IMR-90 (cell line): ENCODE data around the gene H6PD. TPM values are rescaled to one million over a fixed set of nuclear protein-coding genes. Genes with fewer than 3 reads are reported as not detected.

Experiments used
- ATAC-seq: fragments of 200-7000 bp; cut with Tn5 transposase; 2 replicates; pipeline ENCODE4 v1.9.1; 2020; ENCODE audit warnings: low read depth, mild to moderate bottlenecking, moderate library complexity
- BruUV-seq: library from RNA; stranded (reverse); fragments of 400-500 nt; replicated peaks from 2 replicates; lab custom pipeline; 2021; lab: Mats Ljungman, UMichigan
- CTCF ChIA-PET: fragments of 300-600 bp; formaldehyde crosslinking; extraction: SDS; loops from one replicate; lab custom pipeline; 2021; ENCODE audit warnings: antibody characterized with exemption; lab: Yijun Ruan, JAX
- POLR2A ChIA-PET: fragments of 300-600 bp; sonication (Branson Sonifier 250); formaldehyde crosslinking; loops from one replicate; lab custom pipeline; 2022; ENCODE audit warnings: antibody characterized with exemption; ENCODE audit not compliant: unreplicated experiment; lab: Charles Lee
- DNase-seq: peaks from one replicate; pipeline ENCODE4 v3.0.0; 2013
- H2AFZ ChIP-seq: replicated peaks from 2 replicates; pipeline ENCODE3; 2013; ENCODE audit warnings: low read length, mild to moderate bottlenecking; ENCODE audit not compliant: poor library complexity
- H2AK5ac ChIP-seq: 2 replicates; pipeline ENCODE4 v1.6.1; 2013; ENCODE audit warnings: low read depth, low read length, inconsistent platforms
- H2AK9ac ChIP-seq: replicated peaks from 2 replicates; pipeline ENCODE3; 2013; ENCODE audit warnings: mild to moderate bottlenecking, low read depth, low read length, moderate library complexity; ENCODE audit not compliant: poor library complexity
- H2BK120ac ChIP-seq: 2 replicates; pipeline ENCODE4 v1.6.1; 2013; ENCODE audit warnings: low read depth, low read length, inconsistent platforms
- H2BK15ac ChIP-seq: 3 replicates; pipeline ENCODE4 v1.6.1; 2013; ENCODE audit warnings: low read depth, low read length, inconsistent platforms
- H2BK20ac ChIP-seq: 2 replicates; pipeline ENCODE4 v1.6.1; 2013; ENCODE audit warnings: low read depth, mild to moderate bottlenecking, inconsistent platforms, low read length, moderate library complexity
- H2BK5ac ChIP-seq: 2 replicates; pipeline ENCODE4 v1.6.1; 2013; ENCODE audit warnings: mild to moderate bottlenecking, low read depth, low read length, inconsistent platforms; ENCODE audit not compliant: poor library complexity, severe bottlenecking
- H3K14ac ChIP-seq: replicated peaks from 2 replicates; pipeline ENCODE4 v1.6.1; 2013; ENCODE audit warnings: low read depth, low read length, inconsistent platforms
- H3K18ac ChIP-seq: 2 replicates; pipeline ENCODE4 v1.6.1; 2013; ENCODE audit warnings: low read depth, low read length, control low read depth
- H3K23ac ChIP-seq: 2 replicates; pipeline ENCODE4 v1.6.1; 2013; ENCODE audit warnings: low read depth, low read length, inconsistent platforms
- H3K27ac ChIP-seq: 2 replicates; pipeline ENCODE4 v1.5.1; 2013; ENCODE audit warnings: mild to moderate bottlenecking, control low read depth, low read length; ENCODE audit not compliant: insufficient read depth
- H3K27me3 ChIP-seq: 2 replicates; pipeline ENCODE4 v1.6.1; 2013; ENCODE audit warnings: low read length; ENCODE audit not compliant: control insufficient read depth, insufficient read depth
- H3K36me3 ChIP-seq: 2 replicates; pipeline ENCODE4 v1.6.1; 2013; ENCODE audit warnings: low read length, mixed read lengths; ENCODE audit not compliant: control insufficient read depth, insufficient read depth
- H3K4ac ChIP-seq: 2 replicates; pipeline ENCODE4 v1.6.1; 2013; ENCODE audit warnings: low read depth, low read length, inconsistent platforms
- H3K4me1 ChIP-seq: 2 replicates; pipeline ENCODE4 v1.6.1; 2013; ENCODE audit warnings: low read length, mixed read lengths; ENCODE audit not compliant: control insufficient read depth, insufficient read depth
- H3K4me2 ChIP-seq: 2 replicates; pipeline ENCODE4 v1.6.1; 2013; ENCODE audit warnings: low read depth, mild to moderate bottlenecking, control low read depth, low read length, moderate library complexity
- H3K4me3 ChIP-seq: 2 replicates; pipeline ENCODE4 v1.5.1; 2013; ENCODE audit warnings: low read depth, mild to moderate bottlenecking, control low read depth, low read length, moderate library complexity; ENCODE audit not compliant: insufficient read depth
- H3K56ac ChIP-seq: 2 replicates; pipeline ENCODE4 v1.6.1; 2013; ENCODE audit warnings: low read length, inconsistent platforms; ENCODE audit not compliant: insufficient read depth; ENCODE audit errors: extremely low read depth
- H3K79me1 ChIP-seq, 2 experiments: 2 replicates each; pipeline ENCODE4 v1.6.1; 2013; ENCODE audit warnings: low read length in 2 of 2, inconsistent platforms in 1 of 2, low read depth in 1 of 2
- H3K9ac ChIP-seq: 2 replicates; pipeline ENCODE4 v1.6.1; 2013; ENCODE audit warnings: low read depth, low read length, control low read depth
- H3K9me1 ChIP-seq: 2 replicates; pipeline ENCODE4 v1.6.1; 2013; ENCODE audit warnings: low read length, inconsistent platforms; ENCODE audit not compliant: insufficient read depth
- H3K9me3 ChIP-seq: 2 replicates; pipeline ENCODE4 v1.6.1; 2013; ENCODE audit warnings: low read length; ENCODE audit not compliant: control insufficient read depth, insufficient read depth
- H4K20me1 ChIP-seq: 2 replicates; pipeline ENCODE4 v1.6.1; 2013; ENCODE audit warnings: low read length, inconsistent platforms; ENCODE audit not compliant: insufficient read depth
- H4K5ac ChIP-seq: 2 replicates; pipeline ENCODE4 v1.6.1; 2013; ENCODE audit warnings: mild to moderate bottlenecking, low read depth, low read length, control low read depth
- H4K8ac ChIP-seq, 2 experiments: 2 replicates each; pipeline ENCODE4 v1.6.1; 2013; ENCODE audit warnings: low read depth in 2 of 2, low read length in 2 of 2, control low read depth in 1 of 2, inconsistent platforms in 1 of 2
- H4K91ac ChIP-seq: 2 replicates; pipeline ENCODE4 v1.6.1; 2013; ENCODE audit warnings: low read depth, low read length, inconsistent platforms; ENCODE audit not compliant: insufficient read depth
- BHLHE40 ChIP-seq: fragments of 150-350 bp; IDR thresholded peaks from 2 replicates; pipeline ENCODE4 v1.6.1; 2016; ENCODE audit warnings: mild to moderate bottlenecking, low read depth, low read length
- CEBPB ChIP-seq: IDR thresholded peaks from 2 replicates; pipeline ENCODE4 v1.6.1; 2012; ENCODE audit warnings: low read depth, low read length, improper control_type of control experiment
- FOS ChIP-seq: fragments of 150-350 bp; IDR thresholded peaks from 2 replicates; pipeline ENCODE4 v1.6.1; 2016; ENCODE audit warnings: low read depth, low read length
- MAFK ChIP-seq: IDR thresholded peaks from 2 replicates; pipeline ENCODE4 v1.6.1; 2012; ENCODE audit warnings: low read depth, low read length, improper control_type of control experiment
- MAZ ChIP-seq: IDR thresholded peaks from 2 replicates; pipeline ENCODE4 v1.6.1; 2012; ENCODE audit warnings: low read depth, mild to moderate bottlenecking, low read length, improper control_type of control experiment, moderate library complexity, borderline replicate concordance
- MXI1 ChIP-seq: IDR thresholded peaks from 2 replicates; pipeline ENCODE4 v1.6.1; 2012; ENCODE audit warnings: low read depth, mild to moderate bottlenecking, low read length, moderate library complexity, borderline replicate concordance
- POLR2A ChIP-seq: IDR thresholded peaks from 2 replicates; pipeline ENCODE4 v1.6.1; 2012; ENCODE audit warnings: mild to moderate bottlenecking, low read depth, low read length
- RAD21 ChIP-seq: IDR thresholded peaks from 2 replicates; pipeline ENCODE4 v1.6.1; 2012; ENCODE audit warnings: low read length, improper control_type of control experiment
- RFX5 ChIP-seq: IDR thresholded peaks from 2 replicates; pipeline ENCODE4 v1.8.0; 2012; ENCODE audit warnings: low read depth, mild to moderate bottlenecking, low read length, moderate library complexity
- SMC3 ChIP-seq: fragments of 150-350 bp; IDR thresholded peaks from 2 replicates; pipeline ENCODE4 v1.6.1; 2016; ENCODE audit warnings: low read depth, mild to moderate bottlenecking, antibody characterized with exemption, low read length, moderate library complexity
- WGBS, 2 experiments: methylation state at CpG; one replicate each; pipeline versions ENCODE4 v1.1.5 to v1.1.7; 2013; ENCODE audit warnings: missing lambda C conversion rate in 2 of 2; ENCODE audit not compliant: insufficient read length in 1 of 2; ENCODE audit errors: extremely low coverage in 2 of 2; 5-methylcytosine and 5-hydroxymethylcytosine counted together
- dilution Hi-C: fragments of 300-500 bp; cut with HindIII; formaldehyde crosslinking; loops from one replicate; pipeline ENCODE4 v1.14.3; 2018; ENCODE audit warnings: low sequenced_read_pairs; ENCODE audit not compliant: unreplicated experiment
- in situ Hi-C: fragments of 300-500 bp; cut with MboI; formaldehyde crosslinking; loops from 3 replicates; pipeline ENCODE4 v1.14.3; 2019; ENCODE audit warnings: low sequenced_read_pairs, inconsistent platforms, mixed read lengths
- intact Hi-C: fragments of 100-400 bp; cut with micrococcal nuclease; formaldehyde crosslinking; loops from 2 replicates; pipeline ENCODE4 v1.10.0; 2022
- polyA plus RNA-seq, 3 experiments: library from polyadenylated mRNA; depleted of rRNA; stranded (reverse); fragments of >200 nt; gene quantifications; 2 replicates each; pipeline ENCODE4 v1.2.3, GENCODE V29; 2012; ENCODE audit warnings: low replicate concordance in 1 of 3
- total RNA-seq: library from RNA; depleted of rRNA; stranded (reverse); fragments of >200 nt; gene quantifications from 2 replicates; pipeline ENCODE4 v1.2.3, GENCODE V29; 2012
- TF ChIP-seq, protein P1 (sequence below): fragments of 150-350 bp; IDR thresholded peaks from 2 replicates; pipeline ENCODE4 v1.6.1; 2017; ENCODE audit warnings: mild to moderate bottlenecking, antibody characterized with exemption, low read length, low read depth
- TF ChIP-seq, protein P2 (sequence below): conservative IDR thresholded peaks from 2 replicates; pipeline ENCODE4 v1.5.1; 2012; ENCODE audit warnings: mild to moderate bottlenecking, low read depth, low read length, improper control_type of control experiment
- TF ChIP-seq, protein P3 (sequence below): fragments of 150-350 bp; IDR thresholded peaks from 2 replicates; pipeline ENCODE4 v1.6.1; 2016; ENCODE audit warnings: low read depth, mild to moderate bottlenecking, low read length, moderate library complexity, borderline replicate concordance

H6PD gene
- total and polyA plus RNA-seq, 2 of the 4 experiments (the other 2 are of a cell fraction): 9.3 to 22.1 TPM

DNA sequence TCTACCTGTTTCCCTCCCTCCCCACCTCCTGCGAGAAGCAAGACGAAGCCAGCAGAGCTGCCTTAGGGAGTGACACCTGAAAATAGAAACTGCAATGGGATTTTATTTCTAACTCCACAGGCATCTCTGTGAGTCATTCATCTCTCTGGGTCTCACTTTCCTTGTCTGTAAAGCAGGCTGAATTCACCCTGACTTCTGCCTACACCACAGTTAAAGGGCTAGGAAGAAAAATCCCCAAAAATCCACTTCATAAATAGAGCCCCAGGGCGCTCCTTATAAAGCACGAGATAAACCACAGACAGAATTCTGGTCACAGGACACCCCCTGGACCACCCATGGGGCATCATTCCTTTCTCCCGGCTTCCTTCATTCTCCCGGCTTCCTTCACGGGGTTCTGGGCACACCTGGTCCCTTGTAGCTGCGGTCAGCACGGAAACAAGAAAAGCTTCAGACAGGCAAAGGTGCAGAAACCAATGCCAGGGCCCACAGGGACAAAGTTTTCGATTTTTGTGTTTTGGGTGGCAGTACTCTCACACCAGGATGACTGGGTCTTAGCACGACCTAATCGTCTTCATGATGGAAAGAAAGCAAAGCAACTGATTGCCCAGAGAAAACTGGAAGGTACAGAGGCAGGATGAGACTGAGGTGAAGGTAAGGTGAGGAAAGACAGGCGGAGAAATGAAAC, 2.8 kb upstream of the H6PD start:
- H3K4ac ChIP-seq: peak overlapping the region; percentile 63
- H3K18ac ChIP-seq: no peak overlapping the region
- peak overlapping the region; percentile 62; the same call in 1 of the 2 replicates for H3K14ac ChIP-seq
- no peak overlapping the region for H3K4me2 ChIP-seq
- ChIA-PET POLR2A (no interaction called here), CTCF (no interaction called here)
- no TSS peak for BruUV-seq
- DNase-seq (peak; percentile 64), ATAC-seq (no peak)
- H2BK120ac ChIP-seq: peak overlapping the region; percentile 46; the same call in 1 of the 2 replicates
- H3K4me3 ChIP-seq: no peak overlapping the region
- peak overlapping the region; percentile 80 for H2AK9ac ChIP-seq
- peak overlapping the region; percentile 62; the same call in 1 of the 2 replicates for H2BK20ac ChIP-seq
- H4K8ac ChIP-seq: peak overlapping the region in 1 of 2 experiments; percentile 54; a peak in 2 of 4 replicates
- H3K9me1 ChIP-seq: 0 out of 2 replicates have a peak, but pooled peaks cover 9% of the 10 kb centered on the region
- peak overlapping the region; percentile 83 for H2AFZ ChIP-seq
- peak overlapping the region; percentile 64; the same call in 1 of the 2 replicates for H2AK5ac ChIP-seq
- intact Hi-C loops: no loop called here
- in situ Hi-C loops: no loop called here
- no peak overlapping the region for H2BK5ac ChIP-seq
- H3K79me1 ChIP-seq: peaks cover 11 to 21% of the 10 kb centered on the region in 2 experiments
- H3K27ac ChIP-seq: no peak overlapping the region
- H2BK15ac ChIP-seq: 0 out of 3 replicates have a peak overlapping the region, but pooled peaks have one; percentile 30
- no peaks in the 10 kb centered on the region for H3K27me3 ChIP-seq
- peak overlapping the region; percentile 7; the same call in 1 of the 2 replicates for H4K91ac ChIP-seq
- no peak overlapping the region for H3K56ac ChIP-seq
- H3K23ac ChIP-seq: no peak overlapping the region
- peaks cover under 1% of the 10 kb centered on the region; the same call in 1 of the 2 replicates for H3K36me3 ChIP-seq
- dilution Hi-C loops: no loop called here
- peaks cover 12% of the 10 kb centered on the region for H3K4me1 ChIP-seq
- no peaks in the 10 kb centered on the region for H3K9me3 ChIP-seq
- 52% methylated on average over 8 of the region's 13 CpGs; no CpG with 5 or more reads in 1 of the 2 experiments for WGBS, 2 experiments
- H4K5ac ChIP-seq: no peak overlapping the region
- TF ChIP-seq BHLHE40 (no peak), MAFK (no peak), RFX5 (no peak), POLR2A (no peak), MAZ (no peak), FOS (no peak), SMC3 (no peak), RAD21 (no peak), CEBPB (no peak), MXI1 (no peak)
- TF ChIP-seq, protein P1, sequence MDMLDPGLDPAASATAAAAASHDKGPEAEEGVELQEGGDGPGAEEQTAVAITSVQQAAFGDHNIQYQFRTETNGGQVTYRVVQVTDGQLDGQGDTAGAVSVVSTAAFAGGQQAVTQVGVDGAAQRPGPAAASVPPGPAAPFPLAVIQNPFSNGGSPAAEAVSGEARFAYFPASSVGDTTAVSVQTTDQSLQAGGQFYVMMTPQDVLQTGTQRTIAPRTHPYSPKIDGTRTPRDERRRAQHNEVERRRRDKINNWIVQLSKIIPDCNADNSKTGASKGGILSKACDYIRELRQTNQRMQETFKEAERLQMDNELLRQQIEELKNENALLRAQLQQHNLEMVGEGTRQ: no peak
- TF ChIP-seq, protein P2, sequence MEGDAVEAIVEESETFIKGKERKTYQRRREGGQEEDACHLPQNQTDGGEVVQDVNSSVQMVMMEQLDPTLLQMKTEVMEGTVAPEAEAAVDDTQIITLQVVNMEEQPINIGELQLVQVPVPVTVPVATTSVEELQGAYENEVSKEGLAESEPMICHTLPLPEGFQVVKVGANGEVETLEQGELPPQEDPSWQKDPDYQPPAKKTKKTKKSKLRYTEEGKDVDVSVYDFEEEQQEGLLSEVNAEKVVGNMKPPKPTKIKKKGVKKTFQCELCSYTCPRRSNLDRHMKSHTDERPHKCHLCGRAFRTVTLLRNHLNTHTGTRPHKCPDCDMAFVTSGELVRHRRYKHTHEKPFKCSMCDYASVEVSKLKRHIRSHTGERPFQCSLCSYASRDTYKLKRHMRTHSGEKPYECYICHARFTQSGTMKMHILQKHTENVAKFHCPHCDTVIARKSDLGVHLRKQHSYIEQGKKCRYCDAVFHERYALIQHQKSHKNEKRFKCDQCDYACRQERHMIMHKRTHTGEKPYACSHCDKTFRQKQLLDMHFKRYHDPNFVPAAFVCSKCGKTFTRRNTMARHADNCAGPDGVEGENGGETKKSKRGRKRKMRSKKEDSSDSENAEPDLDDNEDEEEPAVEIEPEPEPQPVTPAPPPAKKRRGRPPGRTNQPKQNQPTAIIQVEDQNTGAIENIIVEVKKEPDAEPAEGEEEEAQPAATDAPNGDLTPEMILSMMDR: no peak
- TF ChIP-seq, protein P3, sequence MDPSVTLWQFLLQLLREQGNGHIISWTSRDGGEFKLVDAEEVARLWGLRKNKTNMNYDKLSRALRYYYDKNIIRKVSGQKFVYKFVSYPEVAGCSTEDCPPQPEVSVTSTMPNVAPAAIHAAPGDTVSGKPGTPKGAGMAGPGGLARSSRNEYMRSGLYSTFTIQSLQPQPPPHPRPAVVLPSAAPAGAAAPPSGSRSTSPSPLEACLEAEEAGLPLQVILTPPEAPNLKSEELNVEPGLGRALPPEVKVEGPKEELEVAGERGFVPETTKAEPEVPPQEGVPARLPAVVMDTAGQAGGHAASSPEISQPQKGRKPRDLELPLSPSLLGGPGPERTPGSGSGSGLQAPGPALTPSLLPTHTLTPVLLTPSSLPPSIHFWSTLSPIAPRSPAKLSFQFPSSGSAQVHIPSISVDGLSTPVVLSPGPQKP: no peak
- no peak overlapping the region for H3K9ac ChIP-seq
- H4K20me1 ChIP-seq: no peaks in the 10 kb centered on the region
